ENCODE results near the gene BMS1.
A peak's percentile ranks its signal among the peaks of the same experiment; 100 is the strongest.
"Not testable (repeated sequence)": the region's sequence is repeated elsewhere in the genome, so short reads cannot be mapped to it uniquely, and the experiment has no call there.

Gene BMS1

DNA sequence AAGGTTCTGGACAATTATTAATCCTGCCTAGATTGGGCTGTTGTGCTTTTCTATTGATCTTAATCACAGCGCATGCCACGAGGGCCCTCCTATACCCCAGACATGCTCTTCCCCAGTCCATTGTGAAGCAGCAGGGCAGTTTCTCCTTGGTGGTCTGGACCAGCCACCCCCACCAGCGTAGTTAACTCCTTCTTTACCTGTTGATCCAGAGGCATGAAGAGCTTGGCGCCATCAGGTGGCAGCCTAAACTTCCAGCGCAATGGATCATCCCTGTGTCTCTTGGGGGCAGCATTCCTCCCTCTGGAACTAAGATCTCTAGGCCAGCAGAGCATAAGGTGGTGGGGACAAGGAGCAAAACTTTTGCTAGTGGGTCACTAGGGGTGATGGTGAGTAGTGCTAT, 62.2 kb downstream of the BMS1 start:
- H3K9ac ChIP-seq (ENCODE audit: low read length); H3K4me1 ChIP-seq (ENCODE audit: control insufficient read depth, insufficient read depth, low read length); H3K36me3 ChIP-seq (ENCODE audit: control insufficient read depth, insufficient read depth, low read length); H3K27ac ChIP-seq (ENCODE audit: low read depth, low read length); H3K4me3 ChIP-seq (ENCODE audit: low read length); H3K27me3 ChIP-seq (ENCODE audit: control insufficient read depth, insufficient read depth, low read length): not testable (repeated sequence)

DNA sequence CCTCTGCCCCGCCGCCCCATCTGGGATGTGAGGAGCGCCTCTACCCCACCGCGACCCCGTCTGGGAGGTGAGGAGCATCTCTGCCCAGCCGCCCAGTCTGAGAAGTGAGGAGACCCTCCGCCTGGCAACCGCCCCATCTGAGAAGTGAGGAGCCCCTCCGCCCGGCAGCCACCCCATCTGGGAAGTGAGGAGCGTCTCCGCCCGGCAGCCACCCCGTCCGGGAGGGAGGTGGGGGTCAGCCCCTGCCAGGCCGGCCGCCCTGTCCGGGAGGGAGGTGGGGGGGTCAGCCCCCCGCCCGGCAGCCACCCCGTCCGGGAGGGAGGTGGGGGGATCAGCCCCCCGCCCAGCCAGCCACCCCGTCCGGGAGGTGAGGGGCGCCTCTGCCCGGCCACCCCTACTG, 64.7 kb downstream of the BMS1 start:
- H3K36me3 ChIP-seq (ENCODE audit: control insufficient read depth, insufficient read depth, low read length); H3K9ac ChIP-seq (ENCODE audit: low read length); H3K27ac ChIP-seq (ENCODE audit: low read depth, low read length); H3K27me3 ChIP-seq (ENCODE audit: control insufficient read depth, insufficient read depth, low read length); H3K4me1 ChIP-seq (ENCODE audit: control insufficient read depth, insufficient read depth, low read length); H3K4me3 ChIP-seq (ENCODE audit: low read length): not testable (repeated sequence)

DNA sequence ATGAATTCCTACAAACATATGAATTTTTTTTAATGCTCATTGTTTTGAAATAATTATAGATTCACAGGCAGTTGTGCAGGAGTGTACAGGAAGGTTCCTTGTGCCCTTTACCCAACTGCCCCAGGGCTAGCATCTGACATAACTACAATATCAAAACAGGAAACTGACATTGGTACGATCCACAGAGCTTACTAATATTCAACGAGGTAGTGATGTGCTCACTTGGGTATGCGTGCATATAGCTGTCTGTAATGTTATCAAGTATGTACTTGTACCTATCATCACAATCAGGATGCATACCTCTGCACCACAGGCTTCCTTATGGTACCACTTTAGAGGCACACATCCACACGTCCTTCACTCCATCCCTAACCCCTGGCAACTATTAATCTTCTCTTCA, 68.3 kb downstream of the BMS1 start:
- Histone ChIP-seq H3K4me3 (ENCODE audit: low read length) (no peak overlapping the region), H3K36me3 (ENCODE audit: control insufficient read depth, insufficient read depth, low read length) (no peaks in the 10 kb centered on the region), H3K27me3 (ENCODE audit: control insufficient read depth, insufficient read depth, low read length) (no peaks in the 10 kb centered on the region), H3K9ac (ENCODE audit: low read length) (no peak overlapping the region), H3K27ac (ENCODE audit: low read depth, low read length) (no peak overlapping the region), H3K4me1 (ENCODE audit: control insufficient read depth, insufficient read depth, low read length) (no peaks in the 10 kb centered on the region)

DNA sequence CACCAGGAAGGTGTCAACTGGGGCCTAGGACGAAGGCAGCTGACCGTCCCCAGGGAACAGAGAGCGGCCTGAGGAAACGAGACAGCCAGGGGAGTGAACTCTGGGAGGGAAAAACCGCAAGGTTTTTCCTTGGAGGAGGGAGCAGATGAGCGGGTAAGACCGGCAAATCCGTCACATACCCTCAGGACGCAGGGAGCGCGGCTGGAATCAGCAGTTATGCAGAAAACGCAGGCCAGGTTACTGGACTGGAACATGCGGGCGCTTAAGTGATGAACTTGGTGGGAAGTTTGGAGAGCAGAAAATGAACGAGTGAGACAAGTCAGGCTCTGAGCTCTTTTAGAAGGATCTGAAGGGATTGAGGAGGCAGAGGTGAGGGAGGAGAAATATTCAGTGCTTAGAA, 76.7 kb downstream of the BMS1 start:
- Histone ChIP-seq H3K36me3 (ENCODE audit: control insufficient read depth, insufficient read depth, low read length) (no peaks in the 10 kb centered on the region), H3K27ac (ENCODE audit: low read depth, low read length) (no peak overlapping the region), H3K27me3 (ENCODE audit: control insufficient read depth, insufficient read depth, low read length) (no peaks in the 10 kb centered on the region), H3K4me3 (ENCODE audit: low read length) (no peak overlapping the region), H3K9ac (ENCODE audit: low read length) (no peak overlapping the region), H3K4me1 (ENCODE audit: control insufficient read depth, insufficient read depth, low read length) (no peaks in the 10 kb centered on the region)

DNA sequence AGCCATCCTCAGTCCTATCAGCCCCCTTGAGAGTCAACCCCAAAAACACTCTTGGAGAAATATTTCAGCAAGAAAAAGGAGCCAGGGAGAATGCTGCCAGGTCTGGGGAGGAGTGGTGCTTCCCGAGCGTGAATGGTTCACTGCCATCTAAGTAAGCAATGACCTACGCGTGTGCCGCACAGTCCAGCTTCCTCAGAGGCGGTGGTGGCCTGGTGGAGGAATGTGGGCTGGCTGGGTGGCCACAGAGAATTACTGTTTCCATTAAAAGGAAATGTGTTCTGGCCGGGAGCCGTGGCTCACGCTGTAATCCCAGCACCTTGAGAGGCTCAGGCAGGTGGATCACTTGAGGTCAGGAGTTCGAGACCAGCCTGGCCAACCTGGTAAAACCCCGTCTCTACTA, 77.4 kb downstream of the BMS1 start:
- not testable (repeated sequence) for H3K36me3 ChIP-seq (ENCODE audit: control insufficient read depth, insufficient read depth, low read length); H3K4me1 ChIP-seq (ENCODE audit: control insufficient read depth, insufficient read depth, low read length); H3K27ac ChIP-seq (ENCODE audit: low read depth, low read length); H3K27me3 ChIP-seq (ENCODE audit: control insufficient read depth, insufficient read depth, low read length); H3K9ac ChIP-seq (ENCODE audit: low read length); H3K4me3 ChIP-seq (ENCODE audit: low read length)

DNA sequence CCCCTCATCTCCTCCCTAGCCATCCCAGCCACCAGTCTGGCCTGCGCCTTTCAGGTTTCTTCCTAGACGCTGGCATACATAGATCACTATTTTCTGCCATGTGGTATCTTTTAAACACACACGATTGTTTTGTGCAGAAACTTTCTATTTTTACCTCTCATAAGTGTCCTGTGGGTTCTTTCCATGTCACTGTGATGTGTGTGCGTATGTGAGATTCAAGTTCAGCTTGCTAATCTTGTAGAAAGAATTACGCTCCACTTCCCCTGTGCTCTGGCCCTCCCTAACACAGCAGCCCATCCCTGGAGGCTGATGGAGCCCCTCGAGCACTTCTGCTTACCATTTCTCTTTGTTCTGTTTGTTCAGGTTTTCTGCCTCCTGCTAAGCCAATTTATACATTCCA, 80.2 kb downstream of the BMS1 start:
- H3K9ac ChIP-seq (ENCODE audit: low read length); H3K36me3 ChIP-seq (ENCODE audit: control insufficient read depth, insufficient read depth, low read length); H3K27me3 ChIP-seq (ENCODE audit: control insufficient read depth, insufficient read depth, low read length); H3K4me3 ChIP-seq (ENCODE audit: low read length); H3K4me1 ChIP-seq (ENCODE audit: control insufficient read depth, insufficient read depth, low read length); H3K27ac ChIP-seq (ENCODE audit: low read depth, low read length): not testable (repeated sequence)

DNA sequence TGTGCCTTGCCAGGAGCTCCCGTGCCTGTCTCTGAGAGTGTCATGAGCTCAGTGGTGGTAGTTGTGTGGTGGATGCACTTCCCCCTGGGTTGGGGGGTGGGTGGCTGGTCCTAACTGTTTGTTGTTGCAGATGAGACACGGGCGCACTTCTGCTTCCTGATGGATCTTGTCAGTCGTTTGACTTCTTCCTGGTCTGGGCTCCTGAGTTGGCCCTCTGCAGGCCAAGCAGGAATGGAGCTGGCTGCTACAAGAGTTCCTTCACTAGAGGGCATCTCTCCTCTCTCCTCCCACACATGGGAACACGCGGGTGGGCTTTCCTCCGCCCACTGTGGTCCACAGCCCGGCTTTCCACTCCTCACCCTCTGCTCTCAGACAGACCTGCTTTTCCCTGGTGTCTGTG, 82.0 kb downstream of the BMS1 start:
- Histone ChIP-seq H3K27me3 (ENCODE audit: control insufficient read depth, insufficient read depth, low read length) (peaks cover 6% of the 10 kb centered on the region), H3K4me3 (ENCODE audit: low read length) (no peak overlapping the region), H3K9ac (ENCODE audit: low read length) (no peak overlapping the region), H3K36me3 (ENCODE audit: control insufficient read depth, insufficient read depth, low read length) (no peaks in the 10 kb centered on the region), H3K27ac (ENCODE audit: low read depth, low read length) (no peak overlapping the region), H3K4me1 (ENCODE audit: control insufficient read depth, insufficient read depth, low read length) (peaks cover 3% of the 10 kb centered on the region)

DNA sequence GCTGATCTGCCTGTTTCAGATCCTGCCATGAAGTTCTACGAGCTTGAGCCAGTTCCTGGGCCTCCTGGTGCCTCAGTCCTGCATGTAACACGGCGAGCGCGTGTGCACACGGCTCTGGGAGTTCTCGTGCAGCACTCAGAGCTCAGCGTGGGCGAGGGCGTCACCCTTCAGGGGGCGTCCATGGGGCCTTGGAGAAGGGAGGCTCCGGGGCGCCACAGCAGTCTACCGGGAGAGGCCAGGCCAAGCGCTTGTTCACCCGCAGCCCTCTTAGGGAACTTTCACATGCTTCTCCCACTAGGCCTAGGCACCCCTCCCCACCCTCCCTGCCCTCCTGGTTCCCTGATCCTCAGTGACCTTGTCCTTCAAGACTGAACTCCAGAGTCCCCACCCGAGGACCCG, 83.1 kb downstream of the BMS1 start:
- Histone ChIP-seq H3K27ac (ENCODE audit: low read depth, low read length) (no peak overlapping the region), H3K9ac (ENCODE audit: low read length) (no peak overlapping the region), H3K4me3 (ENCODE audit: low read length) (no peak overlapping the region), H3K4me1 (ENCODE audit: control insufficient read depth, insufficient read depth, low read length) (peaks cover 3% of the 10 kb centered on the region), H3K36me3 (ENCODE audit: control insufficient read depth, insufficient read depth, low read length) (no peaks in the 10 kb centered on the region), H3K27me3 (ENCODE audit: control insufficient read depth, insufficient read depth, low read length) (peaks cover 6% of the 10 kb centered on the region)

DNA sequence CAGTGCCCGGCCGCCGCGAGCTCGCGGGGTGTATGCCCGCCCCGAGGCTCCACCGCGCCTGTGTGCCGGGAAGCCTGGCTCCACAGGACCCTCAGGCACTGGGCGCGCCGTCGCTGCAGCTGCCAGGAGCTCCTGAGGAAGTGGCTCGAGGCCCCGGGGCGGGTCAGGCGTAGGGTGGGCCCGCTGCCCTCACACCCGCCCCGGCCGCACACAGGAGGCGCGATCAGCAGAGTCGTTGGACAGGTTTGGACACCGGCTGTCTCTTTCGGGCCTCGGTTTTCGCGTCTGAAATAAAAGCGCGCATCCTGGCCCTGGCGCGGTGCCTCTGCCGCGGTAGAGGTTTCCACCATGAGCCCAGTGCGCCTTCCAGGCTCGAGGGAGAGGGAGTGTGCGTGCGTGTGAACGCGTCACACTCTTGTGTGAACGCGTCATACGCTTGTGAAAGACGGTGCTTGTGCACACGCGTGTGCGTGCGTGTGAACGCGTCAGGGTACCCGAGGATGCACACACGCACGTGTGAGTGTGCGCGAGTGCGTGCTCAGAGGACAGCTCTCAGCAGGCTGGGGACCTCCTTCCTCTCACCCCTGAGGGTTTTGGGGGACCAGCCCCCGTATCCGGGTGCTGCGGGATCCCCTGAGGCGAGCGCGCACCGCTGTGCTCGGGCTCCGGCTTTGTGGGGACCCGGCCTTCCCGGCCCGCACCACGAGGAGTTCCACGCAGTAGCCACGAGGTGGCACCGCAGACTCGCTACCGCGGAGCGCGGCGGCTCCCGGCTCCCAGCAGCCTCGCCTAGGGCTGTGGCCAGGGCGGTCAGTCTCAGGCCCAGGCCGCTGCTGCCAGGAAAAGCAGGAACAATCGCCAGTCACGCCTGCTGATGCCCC, 83.8 kb downstream of the BMS1 start:
- Histone ChIP-seq H3K36me3 (ENCODE audit: control insufficient read depth, insufficient read depth, low read length) (no peaks in the 10 kb centered on the region), H3K27ac (ENCODE audit: low read depth, low read length) (no peak overlapping the region), H3K9ac (ENCODE audit: low read length) (no peak overlapping the region), H3K4me1 (ENCODE audit: control insufficient read depth, insufficient read depth, low read length) (peaks cover 3% of the 10 kb centered on the region), H3K27me3 (ENCODE audit: control insufficient read depth, insufficient read depth, low read length) (peaks cover 6% of the 10 kb centered on the region), H3K4me3 (ENCODE audit: low read length) (peak overlapping the region; percentile 54)

DNA sequence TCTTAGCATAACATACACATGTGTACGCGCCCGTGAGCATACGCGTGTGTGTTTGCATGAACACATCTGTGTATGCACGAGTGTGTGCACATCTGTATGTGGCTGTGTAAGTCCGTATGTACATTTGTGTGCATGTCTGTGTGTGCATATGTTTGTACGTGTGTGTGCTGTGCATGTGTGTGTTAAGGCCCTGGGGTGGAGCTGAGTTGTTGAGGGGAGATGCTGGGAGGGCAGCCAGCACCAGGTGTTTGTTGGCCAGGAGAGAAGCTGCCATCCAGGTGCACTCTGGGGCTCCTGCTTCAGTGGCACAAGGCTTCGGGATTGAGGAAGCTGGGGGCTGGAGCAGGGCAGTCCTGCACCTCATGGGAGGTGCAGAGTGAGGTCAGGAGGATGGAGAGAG, 85.0 kb downstream of the BMS1 start:
- no peak overlapping the region for H3K9ac ChIP-seq (ENCODE audit: low read length)
- peaks cover 3% of the 10 kb centered on the region for H3K4me1 ChIP-seq (ENCODE audit: control insufficient read depth, insufficient read depth, low read length)
- H3K27ac ChIP-seq (ENCODE audit: low read depth, low read length), result no peak overlapping the region
- no peaks in the 10 kb centered on the region for H3K36me3 ChIP-seq (ENCODE audit: control insufficient read depth, insufficient read depth, low read length)
- peaks cover 6% of the 10 kb centered on the region for H3K27me3 ChIP-seq (ENCODE audit: control insufficient read depth, insufficient read depth, low read length)
- no peak overlapping the region for H3K4me3 ChIP-seq (ENCODE audit: low read length)

DNA sequence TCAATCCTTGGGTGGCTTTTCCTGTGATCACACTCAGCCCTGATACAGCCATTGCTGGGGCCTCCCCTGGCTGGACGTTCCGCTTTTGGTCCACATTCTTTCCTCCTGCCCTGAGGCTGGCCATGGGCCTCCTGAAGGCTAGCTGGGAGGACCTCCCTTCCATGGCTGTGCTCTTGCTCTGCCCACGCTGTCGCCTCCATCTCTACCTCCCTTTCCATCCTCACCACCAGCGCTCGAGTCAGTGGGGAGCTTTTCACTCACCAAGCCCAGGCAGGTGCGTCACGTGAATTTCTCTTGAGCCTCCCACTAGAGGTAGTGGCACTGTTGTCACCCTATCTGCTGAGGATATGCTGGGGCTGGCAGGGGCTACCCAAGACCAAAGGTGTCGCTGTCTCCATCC, 85.9 kb downstream of the BMS1 start:
- Histone ChIP-seq H3K36me3 (ENCODE audit: control insufficient read depth, insufficient read depth, low read length) (no peaks in the 10 kb centered on the region), H3K4me3 (ENCODE audit: low read length) (no peak overlapping the region), H3K27ac (ENCODE audit: low read depth, low read length) (no peak overlapping the region), H3K9ac (ENCODE audit: low read length) (no peak overlapping the region), H3K27me3 (ENCODE audit: control insufficient read depth, insufficient read depth, low read length) (peaks cover 6% of the 10 kb centered on the region), H3K4me1 (ENCODE audit: control insufficient read depth, insufficient read depth, low read length) (peaks cover 3% of the 10 kb centered on the region)

DNA sequence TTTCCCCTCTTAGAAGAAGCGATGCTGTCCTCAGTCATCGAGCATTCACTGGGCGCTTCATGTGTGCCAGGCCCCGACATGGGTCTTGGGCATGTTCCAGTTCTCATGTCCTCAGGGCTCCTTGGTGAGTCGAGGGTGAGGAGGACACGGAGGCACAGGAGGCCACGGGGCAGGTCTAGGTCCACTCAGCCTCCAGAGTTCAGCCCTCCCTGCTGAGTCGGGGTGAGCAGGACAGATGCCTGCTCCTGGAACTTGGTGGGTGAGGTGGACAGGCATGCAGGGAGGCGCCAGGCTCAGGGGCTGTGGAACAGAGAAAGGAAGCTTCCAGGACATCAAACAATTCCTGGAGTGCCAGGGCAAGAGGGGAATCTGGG, 87.4 kb downstream of the BMS1 start:
- H3K4me1 ChIP-seq (ENCODE audit: control insufficient read depth, insufficient read depth, low read length), result peaks cover 3% of the 10 kb centered on the region
- no peak overlapping the region for H3K27ac ChIP-seq (ENCODE audit: low read depth, low read length)

DNA sequence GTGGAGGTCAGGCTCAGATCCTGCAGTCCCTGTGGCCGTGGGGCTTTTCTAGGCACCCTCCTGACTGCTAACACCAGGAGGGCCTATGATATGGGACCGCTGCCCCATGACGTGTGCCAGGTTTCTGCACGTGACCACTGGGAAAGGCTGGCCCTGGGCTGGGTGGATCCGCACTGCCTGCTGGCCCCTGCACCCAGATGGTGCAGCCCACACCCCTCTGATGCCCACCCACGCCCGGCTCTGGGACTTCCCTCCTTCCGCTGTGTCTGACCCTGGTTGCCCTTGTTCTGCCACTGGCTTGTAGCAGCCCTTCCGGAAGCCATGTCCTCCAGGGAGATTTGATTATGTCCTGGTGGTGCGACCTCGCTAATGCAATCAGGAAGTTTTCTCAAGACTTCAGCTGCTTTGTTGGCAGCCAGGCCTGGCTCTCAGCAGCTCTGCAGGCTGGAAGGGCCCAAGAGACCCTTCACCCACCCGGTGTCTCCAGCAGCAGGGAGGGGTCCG, 88.6 kb downstream of the BMS1 start:
- H3K27me3 ChIP-seq (ENCODE audit: control insufficient read depth, insufficient read depth, low read length); H3K4me1 ChIP-seq (ENCODE audit: control insufficient read depth, insufficient read depth, low read length); H3K4me3 ChIP-seq (ENCODE audit: low read length); H3K27ac ChIP-seq (ENCODE audit: low read depth, low read length); H3K36me3 ChIP-seq (ENCODE audit: control insufficient read depth, insufficient read depth, low read length); H3K9ac ChIP-seq (ENCODE audit: low read length): not testable (repeated sequence)

More for the DNA sequence above, 87.4 kb downstream of the BMS1 start:
- no peaks in the 10 kb centered on the region for H3K36me3 ChIP-seq (ENCODE audit: control insufficient read depth, insufficient read depth, low read length)
- H3K9ac ChIP-seq (ENCODE audit: low read length), result no peak overlapping the region
- H3K27me3 ChIP-seq (ENCODE audit: control insufficient read depth, insufficient read depth, low read length), result peaks cover 10% of the 10 kb centered on the region
- no peak overlapping the region for H3K4me3 ChIP-seq (ENCODE audit: low read length)
